OCI-LY7 (cell line): ENCODE measurements around the gene NAA20. TPM values are rescaled to one million over a fixed set of nuclear protein-coding genes. Genes with fewer than 3 reads are reported as not detected.

ENCODE experiments used
- BruUV-seq: library from RNA; stranded (reverse); fragments of 400-500 nt; replicated peaks from 2 replicates; lab custom pipeline; 2021; lab: Mats Ljungman, UMichigan
- CTCF ChIA-PET: fragments of 300-600 bp; sonication (Branson Sonifier 250); formaldehyde crosslinking; loops from one replicate; lab custom pipeline; 2022; ENCODE audit warnings: antibody characterized with exemption; ENCODE audit not compliant: unreplicated experiment; lab: Charles Lee
- POLR2A ChIA-PET: fragments of 300-600 bp; sonication (Branson Sonifier 250); formaldehyde crosslinking; loops from one replicate; lab custom pipeline; 2022; ENCODE audit warnings: antibody characterized with exemption; lab: Charles Lee
- DNase-seq: peaks from one replicate; pipeline ENCODE4 v3.0.0-alpha.2; 2015; ENCODE audit warnings: low spot score
- H2AFZ ChIP-seq: fragments of 200-600 bp; sonication (generic), shearing (Covaris generic); 2 replicates; pipeline ENCODE4 v1.6.1; 2014; ENCODE audit warnings: mild to moderate bottlenecking, antibody characterized with exemption, low read length, moderate library complexity
- H3K27ac ChIP-seq: fragments of 200-600 bp; sonication (generic); 2 replicates; pipeline ENCODE4 v1.5.1; 2014; ENCODE audit warnings: mixed run types, low read depth, mild to moderate bottlenecking, moderate library complexity, low read length, inconsistent platforms; ENCODE audit not compliant: poor library complexity, severe bottlenecking
- H3K36me3 ChIP-seq: fragments of 200-600 bp; sonication (generic); 2 replicates; pipeline ENCODE4 v1.6.1; 2014; ENCODE audit warnings: mild to moderate bottlenecking, antibody characterized with exemption, low read length, moderate library complexity, mixed read lengths; ENCODE audit not compliant: insufficient read depth
- H3K4me1 ChIP-seq: fragments of 200-600 bp; sonication (generic); 2 replicates; pipeline ENCODE4 v1.5.1; 2014; ENCODE audit warnings: mild to moderate bottlenecking, low read length; ENCODE audit not compliant: insufficient read depth, poor library complexity, severe bottlenecking
- H3K4me2 ChIP-seq: fragments of 200-600 bp; sonication (generic); 2 replicates; pipeline ENCODE4 v1.6.1; 2014; ENCODE audit warnings: mild to moderate bottlenecking, low read length
- H3K4me3 ChIP-seq: fragments of 200-600 bp; sonication (generic); 2 replicates; pipeline ENCODE4 v1.5.1; 2014; ENCODE audit warnings: mild to moderate bottlenecking, low read depth, low read length; ENCODE audit not compliant: poor library complexity, severe bottlenecking
- H3K79me2 ChIP-seq: fragments of 200-600 bp; sonication (generic); 2 replicates; pipeline ENCODE4 v1.6.1; 2016; ENCODE audit warnings: low read depth, mild to moderate bottlenecking, low read length, moderate library complexity, mixed read lengths; ENCODE audit not compliant: insufficient read depth
- H3K9me2 ChIP-seq: fragments of 200-600 bp; sonication (generic); 2 replicates; pipeline ENCODE4 v1.6.1; 2016; ENCODE audit warnings: mild to moderate bottlenecking, low read length, mixed read lengths; ENCODE audit not compliant: insufficient read depth
- H3K9me3 ChIP-seq: fragments of 200-600 bp; sonication (generic); 2 replicates; pipeline ENCODE4 v1.6.1; 2014; ENCODE audit warnings: mild to moderate bottlenecking, mixed run types, low read length, mixed read lengths
- H4K20me1 ChIP-seq: fragments of 200-600 bp; sonication (generic); 2 replicates; pipeline ENCODE4 v1.6.1; 2014; ENCODE audit warnings: mild to moderate bottlenecking, antibody characterized with exemption, low read length, moderate library complexity, mixed read lengths; ENCODE audit not compliant: insufficient read depth
- EZH2phosphoT487 ChIP-seq: fragments of 200-600 bp; sonication (generic); IDR thresholded peaks from 2 replicates; pipeline ENCODE4 v1.6.1; 2018; ENCODE audit warnings: low read depth, borderline replicate concordance, mild to moderate bottlenecking, mixed run types, antibody characterized with exemption, low read length, moderate library complexity, mixed read lengths
- intact Hi-C: fragments of 100-400 bp; cut with micrococcal nuclease; formaldehyde crosslinking; loops from one replicate; pipeline ENCODE4 v1.10.0; 2022; ENCODE audit not compliant: unreplicated experiment
- total RNA-seq, 2 experiments: library from RNA; depleted of rRNA in 1 of 2; stranded (reverse); fragments of >200 nt in 1 of 2; shearing (Covaris generic) in 1 of 2; gene quantifications; 2 replicates each; pipeline ENCODE4 v1.2.3, GENCODE V29; 2014 to 2022
- TF ChIP-seq, protein P1 (sequence below): fragments of 200-600 bp; sonication (generic); conservative IDR thresholded peaks from 2 replicates; pipeline ENCODE4 v1.5.1; 2014; ENCODE audit warnings: mild to moderate bottlenecking, antibody characterized with exemption, low read length, moderate library complexity, mixed read lengths

Gene NAA20
- total RNA-seq, 2 experiments from 2014 or later = 37.5 to 62.4 TPM

DNA sequence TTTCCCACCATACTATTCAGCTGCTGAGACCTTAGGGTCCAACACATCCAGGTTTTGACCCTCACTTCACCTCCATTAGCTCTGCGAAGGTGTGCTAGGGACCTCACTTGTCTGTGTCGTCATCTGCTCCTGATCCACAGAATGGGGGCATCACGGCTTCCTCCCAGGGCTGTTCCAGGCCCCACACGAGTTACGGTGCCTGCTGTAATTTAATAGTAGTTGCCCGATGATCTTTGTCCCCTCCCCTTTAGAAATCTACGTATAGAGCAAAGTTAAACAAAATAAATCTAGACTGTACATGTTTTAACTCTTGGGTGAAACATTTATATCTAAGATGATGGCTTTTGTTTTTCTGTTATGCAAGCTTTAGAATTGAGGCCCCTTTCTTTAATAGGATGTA is 49.1 kb upstream of the NAA20 start:
- ChIA-PET POLR2A (no interaction called here), CTCF (no interaction called here)
- Histone ChIP-seq H3K79me2 (no peaks in the 10 kb centered on the region), H3K4me1 (peaks cover 15% of the 10 kb centered on the region), H3K9me3 (no peaks in the 10 kb centered on the region), H3K36me3 (no peaks in the 10 kb centered on the region), H3K4me2 (peak overlapping the region; percentile 36), H2AFZ (no peak overlapping the region), H3K27ac (no peak overlapping the region), H4K20me1 (no peaks in the 10 kb centered on the region), H3K9me2 (no peaks in the 10 kb centered on the region), H3K4me3 (no peak overlapping the region)
- TF ChIP-seq EZH2phosphoT487 = no peak
- TF ChIP-seq, protein P1, sequence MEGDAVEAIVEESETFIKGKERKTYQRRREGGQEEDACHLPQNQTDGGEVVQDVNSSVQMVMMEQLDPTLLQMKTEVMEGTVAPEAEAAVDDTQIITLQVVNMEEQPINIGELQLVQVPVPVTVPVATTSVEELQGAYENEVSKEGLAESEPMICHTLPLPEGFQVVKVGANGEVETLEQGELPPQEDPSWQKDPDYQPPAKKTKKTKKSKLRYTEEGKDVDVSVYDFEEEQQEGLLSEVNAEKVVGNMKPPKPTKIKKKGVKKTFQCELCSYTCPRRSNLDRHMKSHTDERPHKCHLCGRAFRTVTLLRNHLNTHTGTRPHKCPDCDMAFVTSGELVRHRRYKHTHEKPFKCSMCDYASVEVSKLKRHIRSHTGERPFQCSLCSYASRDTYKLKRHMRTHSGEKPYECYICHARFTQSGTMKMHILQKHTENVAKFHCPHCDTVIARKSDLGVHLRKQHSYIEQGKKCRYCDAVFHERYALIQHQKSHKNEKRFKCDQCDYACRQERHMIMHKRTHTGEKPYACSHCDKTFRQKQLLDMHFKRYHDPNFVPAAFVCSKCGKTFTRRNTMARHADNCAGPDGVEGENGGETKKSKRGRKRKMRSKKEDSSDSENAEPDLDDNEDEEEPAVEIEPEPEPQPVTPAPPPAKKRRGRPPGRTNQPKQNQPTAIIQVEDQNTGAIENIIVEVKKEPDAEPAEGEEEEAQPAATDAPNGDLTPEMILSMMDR = no peak
- no peak for DNase-seq
- BruUV-seq = no TSS peak
- intact Hi-C loops = no loop called here

DNA sequence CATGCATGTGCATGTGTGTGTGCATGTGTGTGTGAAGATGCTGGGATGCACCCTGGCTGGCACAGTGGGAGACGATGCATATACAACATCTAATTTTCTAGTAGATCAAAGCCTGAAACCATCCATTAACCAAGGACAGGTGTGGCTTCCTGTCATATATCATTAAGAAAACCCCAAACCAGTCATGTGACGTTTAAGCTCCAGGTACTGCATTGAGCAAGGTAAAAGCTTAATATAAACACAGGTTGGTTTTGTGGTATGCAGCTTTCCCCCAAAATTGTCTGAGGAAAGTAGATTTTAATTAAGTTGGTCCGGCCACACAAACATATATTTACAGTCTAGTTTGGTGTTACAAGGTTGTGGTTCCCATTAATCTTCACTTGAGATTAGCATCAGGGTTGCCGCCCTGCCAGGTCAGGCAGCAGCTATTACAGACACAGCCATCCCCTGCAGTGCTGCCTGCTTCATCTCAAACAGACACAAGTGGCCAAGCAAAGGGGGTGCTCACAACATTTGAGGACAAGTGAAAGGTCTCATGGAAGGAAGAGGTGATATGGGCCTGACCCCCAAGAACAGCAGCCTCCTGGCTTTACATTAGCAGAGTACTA is 48.6 kb upstream of the NAA20 start:
- no peaks in the 10 kb centered on the region for H3K79me2 ChIP-seq
- ChIA-PET CTCF (no interaction called here), POLR2A (no interaction called here)
- H3K36me3 ChIP-seq = no peaks in the 10 kb centered on the region
- DNase-seq = peak; percentile 34
- no peak overlapping the region for H3K4me3 ChIP-seq
- H3K27ac ChIP-seq = no peak overlapping the region
- no TSS peak for BruUV-seq
- intact Hi-C loops = no loop called here
- no peaks in the 10 kb centered on the region for H3K9me3 ChIP-seq
- no peak overlapping the region for H2AFZ ChIP-seq
- H4K20me1 ChIP-seq = no peaks in the 10 kb centered on the region
- no peaks in the 10 kb centered on the region for H3K9me2 ChIP-seq
- peak overlapping the region; percentile 36 for H3K4me2 ChIP-seq
- H3K4me1 ChIP-seq = peaks cover 15% of the 10 kb centered on the region
- TF ChIP-seq EZH2phosphoT487 = no peak
- TF ChIP-seq, protein P1 = no peak

DNA sequence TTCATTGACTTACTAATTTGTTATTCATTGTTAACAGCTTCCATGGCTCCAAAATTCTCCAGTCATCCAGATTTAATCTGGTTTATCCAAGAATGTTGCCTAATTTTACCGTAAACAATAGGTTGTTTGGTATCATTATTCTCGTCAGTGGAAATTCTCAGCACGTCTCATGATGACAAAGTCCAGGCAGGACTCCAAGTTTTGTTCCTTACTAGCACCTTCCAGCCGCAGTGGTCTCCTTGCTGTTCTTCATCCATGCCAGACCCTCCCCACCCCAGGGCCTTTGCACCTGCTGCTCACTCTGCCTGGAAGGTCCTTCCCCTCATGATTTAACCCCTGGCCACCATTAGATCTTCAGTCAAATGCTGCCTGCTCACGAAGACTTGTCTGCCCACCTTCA is 48.1 kb upstream of the NAA20 start:
- no peaks in the 10 kb centered on the region for H4K20me1 ChIP-seq
- no peak for DNase-seq
- no peaks in the 10 kb centered on the region for H3K36me3 ChIP-seq
- H3K4me1 ChIP-seq = peaks cover 15% of the 10 kb centered on the region
- no peaks in the 10 kb centered on the region for H3K9me3 ChIP-seq
- BruUV-seq = no TSS peak
- no peak overlapping the region for H2AFZ ChIP-seq
- H3K27ac ChIP-seq = no peak overlapping the region
- CTCF ChIA-PET = no interaction called here
- no peaks in the 10 kb centered on the region for H3K79me2 ChIP-seq
- H3K9me2 ChIP-seq = no peaks in the 10 kb centered on the region
- POLR2A ChIA-PET = no interaction called here
- intact Hi-C loops = no loop called here
- TF ChIP-seq, protein P1 = no peak
- peak overlapping the region; percentile 36; the same call in 1 of the 2 replicates for H3K4me2 ChIP-seq
- no peak overlapping the region for H3K4me3 ChIP-seq
